ENCODE results near the gene ELMO1. TPM values are rescaled to one million over a fixed set of nuclear protein-coding genes. Genes with fewer than 3 reads are reported as not detected.

The ELMO1 gene
- total and polyA plus RNA-seq, 2 experiments from 2014 or later = 6.5 to 24.9 TPM

DNA sequence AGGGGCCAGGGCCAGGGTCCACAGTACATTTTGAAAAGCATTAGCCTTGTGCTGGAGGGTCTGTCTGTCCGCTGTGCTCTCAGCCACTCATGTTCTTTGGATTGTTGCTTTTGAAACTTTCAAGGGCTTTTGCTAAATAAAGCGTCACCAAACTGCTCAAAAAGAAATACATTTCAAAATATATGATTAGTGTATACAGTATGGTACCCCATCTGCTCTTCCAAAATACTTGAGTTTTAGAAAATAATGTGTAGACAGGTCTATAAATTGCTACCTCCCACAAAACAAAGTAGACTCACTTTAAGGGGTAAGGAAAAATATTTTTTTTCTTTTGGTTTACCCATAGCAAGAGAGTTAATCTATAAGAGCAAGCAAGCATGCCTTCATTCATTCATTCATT lies 530.1 kb downstream of the ELMO1 start:
- H3K36me3 Mint-ChIP-seq (ENCODE audit: low read depth) = no peaks in the 10 kb centered on the region
- H3K27ac Mint-ChIP-seq = no peak overlapping the region
- H3K27me3 Mint-ChIP-seq (ENCODE audit: insufficient read depth, low read depth, poor library complexity) = no peaks in the 10 kb centered on the region
- Histone ChIP-seq H3K27me3 (ENCODE audit: insufficient read depth) (no peaks in the 10 kb centered on the region), H4K20me1 (replicated peaks; ENCODE audit: insufficient read depth) (no peaks in the 10 kb centered on the region; the same call in 1 of the 2 replicates), H3K4me3 (no peak overlapping the region), H2AFZ (no peak overlapping the region), H3F3A (replicated peaks; ENCODE audit: low read depth) (no peaks in the 10 kb centered on the region), H3K27ac (ENCODE audit: low read depth) (no peak overlapping the region), H3K4me1 (ENCODE audit: insufficient read depth) (no peaks in the 10 kb centered on the region), H3K79me2 (replicated peaks; ENCODE audit: insufficient read depth) (no peaks in the 10 kb centered on the region), H3K36me3 (ENCODE audit: insufficient read depth) (no peaks in the 10 kb centered on the region), H3K4me2 (no peak overlapping the region), H3K9me2 (ENCODE audit: insufficient read depth) (no peaks in the 10 kb centered on the region)
- TF ChIP-seq CREB1 (CRISPR knock-in tag; IDR thresholded peaks at IDR 0.05; ENCODE audit: low read depth) (no peak), JUNB (IDR thresholded peaks at IDR 0.05; ENCODE audit: unreplicated experiment) (no peak), ZNF331 (CRISPR knock-in tag; IDR thresholded peaks at IDR 0.05; ENCODE audit: low read depth) (no peak), POLR2AphosphoS5 (IDR thresholded peaks at IDR 0.05; ENCODE audit: low read depth) (no peak), NANOG (IDR thresholded peaks at IDR 0.05; ENCODE audit: borderline replicate concordance) (no peak), ZNF114 (CRISPR knock-in tag; IDR thresholded peaks at IDR 0.05) (no peak), STAT1 (IDR thresholded peaks at IDR 0.05; ENCODE audit: unreplicated experiment) (no peak), EZH2phosphoT487 (IDR thresholded peaks at IDR 0.05; ENCODE audit: unreplicated experiment) (no peak)
- TF ChIP-seq, protein P1, sequence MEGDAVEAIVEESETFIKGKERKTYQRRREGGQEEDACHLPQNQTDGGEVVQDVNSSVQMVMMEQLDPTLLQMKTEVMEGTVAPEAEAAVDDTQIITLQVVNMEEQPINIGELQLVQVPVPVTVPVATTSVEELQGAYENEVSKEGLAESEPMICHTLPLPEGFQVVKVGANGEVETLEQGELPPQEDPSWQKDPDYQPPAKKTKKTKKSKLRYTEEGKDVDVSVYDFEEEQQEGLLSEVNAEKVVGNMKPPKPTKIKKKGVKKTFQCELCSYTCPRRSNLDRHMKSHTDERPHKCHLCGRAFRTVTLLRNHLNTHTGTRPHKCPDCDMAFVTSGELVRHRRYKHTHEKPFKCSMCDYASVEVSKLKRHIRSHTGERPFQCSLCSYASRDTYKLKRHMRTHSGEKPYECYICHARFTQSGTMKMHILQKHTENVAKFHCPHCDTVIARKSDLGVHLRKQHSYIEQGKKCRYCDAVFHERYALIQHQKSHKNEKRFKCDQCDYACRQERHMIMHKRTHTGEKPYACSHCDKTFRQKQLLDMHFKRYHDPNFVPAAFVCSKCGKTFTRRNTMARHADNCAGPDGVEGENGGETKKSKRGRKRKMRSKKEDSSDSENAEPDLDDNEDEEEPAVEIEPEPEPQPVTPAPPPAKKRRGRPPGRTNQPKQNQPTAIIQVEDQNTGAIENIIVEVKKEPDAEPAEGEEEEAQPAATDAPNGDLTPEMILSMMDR (conservative IDR thresholded peaks at IDR 0.05; ENCODE audit: low read depth in 2 of 2) = no peak
- TF ChIP-seq, protein P2, sequence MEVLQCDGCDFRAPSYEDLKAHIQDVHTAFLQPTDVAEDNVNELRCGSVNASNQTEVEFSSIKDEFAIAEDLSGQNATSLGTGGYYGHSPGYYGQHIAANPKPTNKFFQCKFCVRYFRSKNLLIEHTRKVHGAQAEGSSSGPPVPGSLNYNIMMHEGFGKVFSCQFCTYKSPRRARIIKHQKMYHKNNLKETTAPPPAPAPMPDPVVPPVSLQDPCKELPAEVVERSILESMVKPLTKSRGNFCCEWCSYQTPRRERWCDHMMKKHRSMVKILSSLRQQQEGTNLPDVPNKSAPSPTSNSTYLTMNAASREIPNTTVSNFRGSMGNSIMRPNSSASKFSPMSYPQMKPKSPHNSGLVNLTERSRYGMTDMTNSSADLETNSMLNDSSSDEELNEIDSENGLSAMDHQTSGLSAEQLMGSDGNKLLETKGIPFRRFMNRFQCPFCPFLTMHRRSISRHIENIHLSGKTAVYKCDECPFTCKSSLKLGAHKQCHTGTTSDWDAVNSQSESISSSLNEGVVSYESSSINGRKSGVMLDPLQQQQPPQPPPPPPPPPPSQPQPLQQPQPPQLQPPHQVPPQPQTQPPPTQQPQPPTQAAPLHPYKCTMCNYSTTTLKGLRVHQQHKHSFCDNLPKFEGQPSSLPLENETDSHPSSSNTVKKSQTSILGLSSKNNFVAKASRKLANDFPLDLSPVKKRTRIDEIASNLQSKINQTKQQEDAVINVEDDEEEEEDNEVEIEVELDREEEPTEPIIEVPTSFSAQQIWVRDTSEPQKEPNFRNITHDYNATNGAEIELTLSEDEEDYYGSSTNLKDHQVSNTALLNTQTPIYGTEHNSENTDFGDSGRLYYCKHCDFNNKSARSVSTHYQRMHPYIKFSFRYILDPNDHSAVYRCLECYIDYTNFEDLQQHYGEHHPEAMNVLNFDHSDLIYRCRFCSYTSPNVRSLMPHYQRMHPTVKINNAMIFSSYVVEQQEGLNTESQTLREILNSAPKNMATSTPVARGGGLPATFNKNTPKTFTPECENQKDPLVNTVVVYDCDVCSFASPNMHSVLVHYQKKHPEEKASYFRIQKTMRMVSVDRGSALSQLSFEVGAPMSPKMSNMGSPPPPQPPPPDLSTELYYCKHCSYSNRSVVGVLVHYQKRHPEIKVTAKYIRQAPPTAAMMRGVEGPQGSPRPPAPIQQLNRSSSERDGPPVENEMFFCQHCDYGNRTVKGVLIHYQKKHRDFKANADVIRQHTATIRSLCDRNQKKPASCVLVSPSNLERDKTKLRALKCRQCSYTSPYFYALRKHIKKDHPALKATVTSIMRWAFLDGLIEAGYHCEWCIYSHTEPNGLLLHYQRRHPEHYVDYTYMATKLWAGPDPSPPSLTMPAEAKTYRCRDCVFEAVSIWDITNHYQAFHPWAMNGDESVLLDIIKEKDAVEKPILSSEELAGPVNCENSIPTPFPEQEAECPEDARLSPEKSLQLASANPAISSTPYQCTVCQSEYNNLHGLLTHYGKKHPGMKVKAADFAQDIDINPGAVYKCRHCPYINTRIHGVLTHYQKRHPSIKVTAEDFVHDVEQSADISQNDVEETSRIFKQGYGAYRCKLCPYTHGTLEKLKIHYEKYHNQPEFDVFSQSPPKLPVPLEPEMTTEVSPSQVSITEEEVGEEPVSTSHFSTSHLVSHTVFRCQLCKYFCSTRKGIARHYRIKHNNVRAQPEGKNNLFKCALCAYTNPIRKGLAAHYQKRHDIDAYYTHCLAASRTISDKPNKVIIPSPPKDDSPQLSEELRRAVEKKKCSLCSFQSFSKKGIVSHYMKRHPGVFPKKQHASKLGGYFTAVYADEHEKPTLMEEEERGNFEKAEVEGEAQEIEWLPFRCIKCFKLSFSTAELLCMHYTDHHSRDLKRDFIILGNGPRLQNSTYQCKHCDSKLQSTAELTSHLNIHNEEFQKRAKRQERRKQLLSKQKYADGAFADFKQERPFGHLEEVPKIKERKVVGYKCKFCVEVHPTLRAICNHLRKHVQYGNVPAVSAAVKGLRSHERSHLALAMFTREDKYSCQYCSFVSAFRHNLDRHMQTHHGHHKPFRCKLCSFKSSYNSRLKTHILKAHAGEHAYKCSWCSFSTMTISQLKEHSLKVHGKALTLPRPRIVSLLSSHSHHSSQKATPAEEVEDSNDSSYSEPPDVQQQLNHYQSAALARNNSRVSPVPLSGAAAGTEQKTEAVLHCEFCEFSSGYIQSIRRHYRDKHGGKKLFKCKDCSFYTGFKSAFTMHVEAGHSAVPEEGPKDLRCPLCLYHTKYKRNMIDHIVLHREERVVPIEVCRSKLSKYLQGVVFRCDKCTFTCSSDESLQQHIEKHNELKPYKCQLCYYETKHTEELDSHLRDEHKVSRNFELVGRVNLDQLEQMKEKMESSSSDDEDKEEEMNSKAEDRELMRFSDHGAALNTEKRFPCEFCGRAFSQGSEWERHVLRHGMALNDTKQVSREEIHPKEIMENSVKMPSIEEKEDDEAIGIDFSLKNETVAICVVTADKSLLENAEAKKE (CRISPR knock-in tag; IDR thresholded peaks at IDR 0.05) = no peak
- TF ChIP-seq, protein P3, sequence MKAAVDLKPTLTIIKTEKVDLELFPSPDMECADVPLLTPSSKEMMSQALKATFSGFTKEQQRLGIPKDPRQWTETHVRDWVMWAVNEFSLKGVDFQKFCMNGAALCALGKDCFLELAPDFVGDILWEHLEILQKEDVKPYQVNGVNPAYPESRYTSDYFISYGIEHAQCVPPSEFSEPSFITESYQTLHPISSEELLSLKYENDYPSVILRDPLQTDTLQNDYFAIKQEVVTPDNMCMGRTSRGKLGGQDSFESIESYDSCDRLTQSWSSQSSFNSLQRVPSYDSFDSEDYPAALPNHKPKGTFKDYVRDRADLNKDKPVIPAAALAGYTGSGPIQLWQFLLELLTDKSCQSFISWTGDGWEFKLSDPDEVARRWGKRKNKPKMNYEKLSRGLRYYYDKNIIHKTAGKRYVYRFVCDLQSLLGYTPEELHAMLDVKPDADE (IDR thresholded peaks at IDR 0.05) = no peak
- TF ChIP-seq, protein P4, sequence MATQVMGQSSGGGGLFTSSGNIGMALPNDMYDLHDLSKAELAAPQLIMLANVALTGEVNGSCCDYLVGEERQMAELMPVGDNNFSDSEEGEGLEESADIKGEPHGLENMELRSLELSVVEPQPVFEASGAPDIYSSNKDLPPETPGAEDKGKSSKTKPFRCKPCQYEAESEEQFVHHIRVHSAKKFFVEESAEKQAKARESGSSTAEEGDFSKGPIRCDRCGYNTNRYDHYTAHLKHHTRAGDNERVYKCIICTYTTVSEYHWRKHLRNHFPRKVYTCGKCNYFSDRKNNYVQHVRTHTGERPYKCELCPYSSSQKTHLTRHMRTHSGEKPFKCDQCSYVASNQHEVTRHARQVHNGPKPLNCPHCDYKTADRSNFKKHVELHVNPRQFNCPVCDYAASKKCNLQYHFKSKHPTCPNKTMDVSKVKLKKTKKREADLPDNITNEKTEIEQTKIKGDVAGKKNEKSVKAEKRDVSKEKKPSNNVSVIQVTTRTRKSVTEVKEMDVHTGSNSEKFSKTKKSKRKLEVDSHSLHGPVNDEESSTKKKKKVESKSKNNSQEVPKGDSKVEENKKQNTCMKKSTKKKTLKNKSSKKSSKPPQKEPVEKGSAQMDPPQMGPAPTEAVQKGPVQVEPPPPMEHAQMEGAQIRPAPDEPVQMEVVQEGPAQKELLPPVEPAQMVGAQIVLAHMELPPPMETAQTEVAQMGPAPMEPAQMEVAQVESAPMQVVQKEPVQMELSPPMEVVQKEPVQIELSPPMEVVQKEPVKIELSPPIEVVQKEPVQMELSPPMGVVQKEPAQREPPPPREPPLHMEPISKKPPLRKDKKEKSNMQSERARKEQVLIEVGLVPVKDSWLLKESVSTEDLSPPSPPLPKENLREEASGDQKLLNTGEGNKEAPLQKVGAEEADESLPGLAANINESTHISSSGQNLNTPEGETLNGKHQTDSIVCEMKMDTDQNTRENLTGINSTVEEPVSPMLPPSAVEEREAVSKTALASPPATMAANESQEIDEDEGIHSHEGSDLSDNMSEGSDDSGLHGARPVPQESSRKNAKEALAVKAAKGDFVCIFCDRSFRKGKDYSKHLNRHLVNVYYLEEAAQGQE (IDR thresholded peaks at IDR 0.05; ENCODE audit: unreplicated experiment) = no peak
- no peak overlapping the region for H3K4me3 Mint-ChIP-seq
- DNase-seq (ENCODE audit: low spot score) (no peak), ATAC-seq (no peak)
- H3K9me3 Mint-ChIP-seq = no peaks in the 10 kb centered on the region; the same call in 1 of the 3 replicates
- no peaks in the 10 kb centered on the region for H3K4me1 Mint-ChIP-seq

Data from GM23338 (cell line).